ENCODE results near the gene ITLN2. TPM values are rescaled to one million over a fixed set of nuclear protein-coding genes. Genes with fewer than 3 reads are reported as not detected.
"Not testable (repeated sequence)": the region's sequence is repeated elsewhere in the genome, so short reads cannot be mapped to it uniquely, and the experiment has no call there.

ITLN2 gene
- not detected for total RNA-seq

GRCh38 chr1:160954158-160955104 is at the start of gene ITLN2:
Gene ITLN2, minus strand, starts transcription at chr1:160954809. Its CDS starts 68 bp downstream, at chr1:160954741.
- DNase-seq (ENCODE audit: low read depth in 2 of 3, low spot score in 2 of 3), result peak in 2 of 3 donors; percentile 33 to 53

- DNase-seq (ENCODE audit: low read depth in 2 of 3, low spot score in 2 of 3), result no peak
These were observed 46.9 kb upstream of the ITLN2 start for GRCh38 chr1:161001525-161001924.

- DNase-seq (ENCODE audit: low read depth in 2 of 3, low spot score in 2 of 3), result no peak
These were observed 46.3 kb upstream of the ITLN2 start for GRCh38 chr1:161000736-161001480.

- no peak for DNase-seq (ENCODE audit: low read depth in 2 of 3, low spot score in 2 of 3)
These were observed 44.8 kb upstream of the ITLN2 start for GRCh38 chr1:160999376-160999775.

- DNase-seq (ENCODE audit: low read depth in 2 of 3, low spot score in 2 of 3), result peak in 1 of 3 donors; percentile 67
These were observed 42.9 kb upstream of the ITLN2 start for GRCh38 chr1:160997323-160998038.

- DNase-seq (ENCODE audit: low read depth in 2 of 3, low spot score in 2 of 3), result no peak
These were observed 41.6 kb upstream of the ITLN2 start for GRCh38 chr1:160996178-160996577.

- DNase-seq (ENCODE audit: low read depth in 2 of 3, low spot score in 2 of 3), result peak in 2 of 3 donors; percentile 39 to 41
These were observed 39.1 kb upstream of the ITLN2 start for GRCh38 chr1:160993544-160994193.

GRCh38 chr1:160992036-160992435 is 37.4 kb upstream of the ITLN2 start:
- DNase-seq (ENCODE audit: low read depth in 2 of 3, low spot score in 2 of 3), result not testable (repeated sequence)

- no peak for DNase-seq (ENCODE audit: low read depth in 2 of 3, low spot score in 2 of 3)
These were observed 32.9 kb upstream of the ITLN2 start for GRCh38 chr1:160987359-160988050.

- DNase-seq (ENCODE audit: low read depth in 2 of 3, low spot score in 2 of 3), result no peak
These were observed 31.1 kb upstream of the ITLN2 start for GRCh38 chr1:160985723-160986122.

GRCh38 chr1:160981584-160982411 is 27.2 kb upstream of the ITLN2 start:
- DNase-seq (ENCODE audit: low read depth in 2 of 3, low spot score in 2 of 3), result peak in 2 of 3 donors; percentile 25 to 52

- no peak for DNase-seq (ENCODE audit: low read depth in 2 of 3, low spot score in 2 of 3)
These were observed 24.7 kb upstream of the ITLN2 start for GRCh38 chr1:160979286-160979685.

- no peak for DNase-seq (ENCODE audit: low read depth in 2 of 3, low spot score in 2 of 3)
These were observed 23.9 kb upstream of the ITLN2 start for GRCh38 chr1:160978510-160978927.

- no peak for DNase-seq (ENCODE audit: low read depth in 2 of 3, low spot score in 2 of 3)
These were observed 20.4 kb upstream of the ITLN2 start for GRCh38 chr1:160975026-160975425.

GRCh38 chr1:160973491-160973890 is 18.9 kb upstream of the ITLN2 start:
- DNase-seq (ENCODE audit: low read depth in 2 of 3, low spot score in 2 of 3), result no peak

GRCh38 chr1:160972939-160973338 is 18.3 kb upstream of the ITLN2 start:
- DNase-seq (ENCODE audit: low read depth in 2 of 3, low spot score in 2 of 3), result no peak

- DNase-seq (ENCODE audit: low read depth in 2 of 3, low spot score in 2 of 3), result no peak
These were observed 17.0 kb upstream of the ITLN2 start for GRCh38 chr1:160971618-160972056.

GRCh38 chr1:160963521-160963920 is 8.9 kb upstream of the ITLN2 start:
- no peak for DNase-seq (ENCODE audit: low read depth in 2 of 3, low spot score in 2 of 3)

GRCh38 chr1:160961419-160961818 is 6.8 kb upstream of the ITLN2 start:
- no peak for DNase-seq (ENCODE audit: low read depth in 2 of 3, low spot score in 2 of 3)
